Endodermal cell (in vitro differentiated cells): ENCODE data around the gene YBX3. TPM values are rescaled to one million over a fixed set of nuclear protein-coding genes. Genes with fewer than 3 reads are reported as not detected.

Source experiments
- DNase-seq: peaks from one replicate; pipeline ENCODE4 v3.0.0-alpha.2; 2017
- H3K27ac ChIP-seq: 2 replicates; pipeline ENCODE4 v1.5.1; 2013; ENCODE audit warnings: mild to moderate bottlenecking, low read depth, low read length, moderate library complexity
- H3K27me3 ChIP-seq: 2 replicates; pipeline ENCODE4 v1.6.1; 2013; ENCODE audit warnings: mild to moderate bottlenecking, low read length, moderate library complexity; ENCODE audit not compliant: insufficient read depth, control insufficient read depth, poor library complexity, severe bottlenecking
- H3K36me3 ChIP-seq: 2 replicates; pipeline ENCODE4 v1.7.0; 2013; ENCODE audit warnings: mild to moderate bottlenecking, low read length, moderate library complexity; ENCODE audit not compliant: control insufficient read depth, insufficient read depth
- H3K4me1 ChIP-seq: one replicate; pipeline ENCODE4 v1.7.0; 2013; ENCODE audit warnings: low read length; ENCODE audit not compliant: control insufficient read depth, insufficient read depth
- H3K4me3 ChIP-seq: 2 replicates; pipeline ENCODE4 v1.5.1; 2013; ENCODE audit warnings: mild to moderate bottlenecking, low read length, moderate library complexity
- H3K9ac ChIP-seq: 2 replicates; pipeline ENCODE4 v1.6.1; 2013; ENCODE audit warnings: mild to moderate bottlenecking, low read length, moderate library complexity; ENCODE audit not compliant: poor library complexity, severe bottlenecking; ENCODE audit errors: extremely low read depth
- H3K9me3 ChIP-seq: 2 replicates; pipeline ENCODE4 v1.6.1; 2013; ENCODE audit warnings: mild to moderate bottlenecking, low read length, moderate library complexity; ENCODE audit not compliant: control insufficient read depth
- H3K27ac Mint-ChIP-seq: 2 replicates; pipeline ENCODE4 v1.8.0; 2020; ENCODE audit warnings: mixed read lengths
- H3K27me3 Mint-ChIP-seq: 2 replicates; pipeline ENCODE4 v1.8.0; 2021; ENCODE audit warnings: mild to moderate bottlenecking, mixed read lengths; ENCODE audit not compliant: insufficient read depth
- H3K36me3 Mint-ChIP-seq: 2 replicates; pipeline ENCODE4 v1.8.0; 2020; ENCODE audit warnings: low read depth, mixed read lengths
- H3K4me1 Mint-ChIP-seq: 2 replicates; pipeline ENCODE4 v1.8.0; 2020; ENCODE audit warnings: mixed read lengths
- H3K4me3 Mint-ChIP-seq: 2 replicates; pipeline ENCODE4 v1.8.0; 2020; ENCODE audit warnings: mild to moderate bottlenecking, moderate library complexity, mixed read lengths
- H3K9me3 Mint-ChIP-seq: 2 replicates; pipeline ENCODE4 v1.8.0; 2020; ENCODE audit warnings: mild to moderate bottlenecking, mixed read lengths
- CTCF ChIP-seq: fragments of 200-600 bp; sonication (generic); conservative IDR thresholded peaks from 2 replicates; pipeline ENCODE4 v1.5.0; 2021; ENCODE audit warnings: antibody characterized with exemption, mild to moderate bottlenecking
- WGBS, 2 experiments: methylation state at CpG; one replicate each; pipeline versions ENCODE4 v1.1.5 to v1.1.7; 2013; ENCODE audit warnings: missing lambda C conversion rate in 2 of 2, mixed read lengths in 1 of 2; ENCODE audit not compliant: insufficient coverage in 1 of 2, insufficient read length in 1 of 2; 5-methylcytosine and 5-hydroxymethylcytosine counted together
- total RNA-seq, 2 donors: library from RNA; stranded (reverse); fragmentation: NEBNext Ultra II Directional in 1 of 2; extraction: Animal tissue kit (Norgen Biotek cat#: 25700) in 1 of 2; gene quantifications; 2 replicates in 1 of 2; 3 replicates in 1 of 2; pipeline ENCODE4 v1.2.1, GENCODE V29; 2021

Gene YBX3
- total RNA-seq, 2 donors from 2014 or later, result 251 to 419 TPM

GRCh38 chr12:10701843-10702242, 21.3 kb downstream of the YBX3 start:
- Mint-ChIP-seq H3K4me3 (no peak overlapping the region), H3K27ac (no peak overlapping the region), H3K4me1 (no peaks in the 10 kb centered on the region), H3K36me3 (peaks cover 73% of the 10 kb centered on the region), H3K27me3 (no peaks in the 10 kb centered on the region), H3K9me3 (no peaks in the 10 kb centered on the region)
- H3K36me3 ChIP-seq, result peaks cover 86% of the 10 kb centered on the region
- no peak overlapping the region for H3K9ac ChIP-seq
- no peaks in the 10 kb centered on the region for H3K4me1 ChIP-seq
- WGBS, 2 experiments, result 96 to 97% methylated on average over 13 to 14 of the region's 14 CpGs
- H3K9me3 ChIP-seq, result no peaks in the 10 kb centered on the region
- no peak for DNase-seq
- no peaks in the 10 kb centered on the region for H3K27me3 ChIP-seq
- no peak for TF ChIP-seq CTCF
- H3K27ac ChIP-seq, result no peak overlapping the region
- H3K4me3 ChIP-seq, result no peak overlapping the region

GRCh38 chr12:10701131-10701681, 21.9 kb downstream of the YBX3 start:
- H3K4me1 ChIP-seq, result no peaks in the 10 kb centered on the region
- no peak overlapping the region for H3K27ac ChIP-seq
- H3K27me3 ChIP-seq, result no peaks in the 10 kb centered on the region
- Mint-ChIP-seq H3K4me3 (no peak overlapping the region), H3K4me1 (no peaks in the 10 kb centered on the region), H3K27me3 (no peaks in the 10 kb centered on the region), H3K36me3 (peaks cover 76% of the 10 kb centered on the region), H3K9me3 (no peaks in the 10 kb centered on the region), H3K27ac (no peak overlapping the region)
- no peaks in the 10 kb centered on the region for H3K9me3 ChIP-seq
- H3K9ac ChIP-seq, result no peak overlapping the region
- no peak for TF ChIP-seq CTCF
- H3K36me3 ChIP-seq, result peaks cover 89% of the 10 kb centered on the region
- no peak for DNase-seq
- H3K4me3 ChIP-seq, result no peak overlapping the region
- 86 to 92% methylated on average over 2 to 3 of the region's 3 CpGs for WGBS, 2 experiments

GRCh38 chr12:10700581-10700980, 22.5 kb downstream of the YBX3 start:
- DNase-seq, result no peak
- no peak overlapping the region for H3K27ac ChIP-seq
- H3K27me3 ChIP-seq, result no peaks in the 10 kb centered on the region
- H3K27ac Mint-ChIP-seq, result no peak overlapping the region
- no peaks in the 10 kb centered on the region for H3K27me3 Mint-ChIP-seq
- no peaks in the 10 kb centered on the region for H3K9me3 ChIP-seq
- no peak overlapping the region for H3K4me3 ChIP-seq
- no peak overlapping the region for H3K9ac ChIP-seq
- no peaks in the 10 kb centered on the region for H3K4me1 Mint-ChIP-seq
- H3K4me3 Mint-ChIP-seq, result no peak overlapping the region
- no peak for TF ChIP-seq CTCF
- H3K4me1 ChIP-seq, result no peaks in the 10 kb centered on the region
- peaks cover 77% of the 10 kb centered on the region for H3K36me3 Mint-ChIP-seq
- H3K36me3 ChIP-seq, result peaks cover 83% of the 10 kb centered on the region
- no peaks in the 10 kb centered on the region for H3K9me3 Mint-ChIP-seq
- WGBS, 2 experiments, result 100% methylated on average over 1 to 3 of the region's 3 CpGs
